GM18526 (cell line): ENCODE results near the gene RAD51AP2.

Source experiments
- POLR2A ChIP-seq: IDR thresholded peaks from 3 replicates; pipeline ENCODE4 v1.6.1; 2011; ENCODE audit not compliant: insufficient read length; ENCODE audit errors: extremely low read depth

The RAD51AP2 gene

DNA sequence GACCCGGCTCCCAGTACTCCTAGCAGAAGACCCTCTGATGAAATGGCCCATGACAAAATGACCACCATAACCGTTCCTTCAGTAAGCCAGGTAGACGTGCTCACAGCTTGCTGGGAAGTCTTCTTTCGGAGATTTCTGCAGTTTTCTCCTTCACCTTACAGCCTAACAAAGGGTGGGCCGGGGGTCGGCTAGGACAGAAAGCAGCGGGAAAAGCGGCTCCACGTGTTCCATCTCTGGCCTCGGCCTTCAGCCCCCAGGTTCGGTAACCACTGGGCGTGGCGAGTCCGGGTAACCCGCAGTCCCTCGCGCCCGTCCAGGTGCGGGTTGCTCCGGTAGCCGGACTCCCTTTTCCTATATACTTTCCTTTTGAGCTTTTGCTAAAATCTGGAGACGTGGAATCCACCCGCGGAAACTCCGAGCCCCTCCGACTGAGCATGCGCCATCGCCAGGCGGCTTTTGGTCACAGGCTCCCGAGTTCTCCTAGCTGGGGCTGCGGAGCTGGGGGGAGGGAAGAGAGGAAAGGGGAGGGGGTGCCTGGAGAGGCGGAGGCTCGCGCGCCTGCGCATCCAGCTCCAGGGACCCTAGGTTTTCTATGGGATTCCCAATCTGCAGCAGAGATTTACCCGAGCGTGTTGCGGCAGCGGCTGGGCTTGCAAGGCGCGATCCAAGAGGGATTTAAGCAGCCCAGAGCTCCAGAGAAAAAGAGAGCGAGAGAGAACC is 22.0 kb upstream of the RAD51AP2 start, which contains the start of gene VSNL1:
VSNL1 (plus strand) TSS at position 604 of the 720 bp plus-strand sequence. CDS start 51,379 bp downstream, outside the sequence.
- TF ChIP-seq POLR2A, result no peak

DNA sequence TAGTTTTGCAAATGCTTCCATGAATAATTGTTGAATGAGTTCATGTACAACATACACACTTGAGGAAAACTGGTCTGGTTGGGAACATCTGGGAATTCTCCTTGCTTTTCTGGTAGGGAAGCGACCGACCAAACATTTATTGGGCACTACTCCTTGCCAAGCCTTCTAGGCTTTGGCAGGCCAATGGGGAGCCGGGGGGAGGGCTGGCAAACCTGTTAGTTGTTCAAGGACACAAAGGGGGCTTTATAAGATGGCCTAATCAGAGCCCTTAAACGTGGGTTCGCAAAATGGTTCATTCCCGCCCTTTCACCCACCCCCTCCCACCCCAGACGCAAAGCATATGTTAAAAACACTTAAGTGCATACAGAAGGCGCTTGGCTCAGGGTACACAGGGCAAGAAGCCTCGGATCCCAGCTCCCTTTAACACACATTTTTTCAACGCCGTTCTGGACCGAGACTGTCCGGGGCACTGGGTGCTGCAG is 21.4 kb upstream of the RAD51AP2 start:
- no peak for TF ChIP-seq POLR2A

DNA sequence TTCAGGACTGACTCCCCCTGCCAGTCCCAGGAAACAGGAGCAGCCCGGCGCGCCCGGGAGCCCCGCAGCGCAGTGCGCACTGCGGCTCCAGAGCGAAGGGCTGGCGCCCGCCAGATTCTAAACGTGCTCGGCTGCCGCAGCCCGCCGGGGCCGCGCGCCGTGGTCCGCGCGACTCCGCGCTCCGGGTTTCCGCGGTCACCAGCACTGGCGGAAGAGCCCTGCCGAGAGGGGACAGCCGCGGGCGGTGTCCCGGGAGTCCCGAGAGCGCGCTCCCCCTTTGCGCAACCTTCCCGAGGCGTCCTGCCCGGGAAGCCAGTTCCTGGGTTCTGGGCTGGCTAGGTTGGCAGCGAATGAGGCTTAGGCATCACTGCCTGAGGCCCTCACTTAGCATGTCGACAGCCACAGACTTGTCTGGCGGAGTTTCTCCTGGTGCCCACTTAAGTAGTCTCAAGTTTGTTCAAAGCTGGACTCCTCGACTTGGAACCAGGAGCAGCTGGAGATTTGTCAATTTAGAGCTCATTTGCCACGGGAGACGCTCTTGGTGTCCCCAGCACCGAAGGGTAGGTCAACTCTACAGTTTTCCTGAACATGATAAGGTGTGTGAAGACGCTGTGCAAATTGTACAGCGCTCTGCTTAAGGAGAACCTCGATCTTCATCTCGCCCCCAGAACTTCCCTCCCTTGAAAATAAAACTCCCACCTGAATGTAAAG is 20.8 kb upstream of the RAD51AP2 start:
- no peak for TF ChIP-seq POLR2A

DNA sequence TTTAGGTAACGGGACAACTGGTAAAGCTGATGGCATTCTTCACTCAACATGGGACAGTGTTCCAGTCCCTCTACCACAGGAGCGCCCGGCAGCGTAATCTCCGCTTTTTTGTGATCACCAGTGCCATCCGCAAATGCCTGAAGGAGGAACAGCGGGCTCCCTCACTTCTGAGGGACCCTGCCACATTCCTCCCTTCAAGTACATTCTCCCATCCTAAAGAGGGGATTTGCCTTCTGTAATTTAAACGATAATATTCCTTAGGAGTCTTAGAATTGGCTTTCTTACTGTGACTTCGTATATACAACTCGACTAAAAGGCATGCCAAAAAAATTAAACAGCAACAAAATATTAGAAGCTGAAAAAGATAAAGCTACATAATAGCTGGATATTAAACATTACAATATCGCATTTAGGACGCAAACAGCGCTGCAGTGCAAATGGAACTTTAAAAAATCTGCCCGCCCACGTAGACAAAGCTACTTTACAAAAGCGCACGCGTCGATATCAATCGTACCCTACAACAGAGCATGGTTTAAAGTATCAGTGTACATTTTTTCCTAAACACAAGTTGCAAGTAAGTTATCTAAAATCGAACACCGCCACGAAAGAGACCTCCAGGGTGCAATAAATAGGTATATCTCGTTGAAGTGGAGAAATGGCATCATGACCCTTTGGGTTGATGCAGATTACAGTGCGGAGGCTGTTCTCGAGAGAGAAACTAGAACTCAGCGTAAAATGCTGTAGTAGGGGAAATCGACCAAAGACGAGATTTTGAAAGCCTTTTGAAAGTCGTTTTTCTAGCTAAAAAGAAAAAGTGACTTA is 20.0 kb upstream of the RAD51AP2 start:
- TF ChIP-seq POLR2A, result no peak

DNA sequence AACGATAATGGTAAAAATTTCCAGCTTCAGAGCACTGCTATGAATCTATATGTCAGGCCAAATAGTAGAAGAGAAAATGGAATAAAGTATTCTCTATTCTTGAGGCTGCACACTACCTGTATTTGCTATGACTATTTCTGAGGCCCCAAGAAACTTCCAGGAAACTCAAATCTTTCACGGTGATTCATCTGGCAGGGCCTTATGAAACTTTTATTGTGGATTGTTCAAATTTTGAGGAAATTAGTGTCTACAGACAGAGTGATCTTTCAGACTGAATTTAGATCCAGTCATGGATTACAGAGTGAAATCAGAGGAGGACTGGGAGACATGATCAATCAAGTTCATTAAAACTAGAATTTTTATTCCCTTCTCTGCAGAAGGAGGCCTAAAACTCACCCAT is 18.2 kb upstream of the RAD51AP2 start:
- no peak for TF ChIP-seq POLR2A

DNA sequence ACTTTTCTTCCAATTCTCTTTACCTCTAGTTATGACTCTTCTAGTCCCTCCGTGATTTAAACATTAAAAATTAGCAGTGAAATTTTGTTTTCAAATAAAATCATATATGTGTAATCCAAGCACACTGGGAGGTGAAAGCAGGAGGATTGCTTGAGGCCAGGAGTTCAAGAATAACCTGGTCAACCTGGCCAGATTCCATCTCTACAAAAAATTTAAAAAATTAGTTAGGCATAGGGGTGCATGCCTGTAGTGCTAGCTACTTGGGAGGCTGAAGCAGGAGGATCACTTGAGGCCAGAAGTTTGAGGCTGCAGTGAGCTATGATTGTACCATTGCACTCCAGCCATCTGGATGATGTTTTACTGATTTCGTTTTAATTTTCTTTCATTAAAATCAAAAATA is 15.3 kb upstream of the RAD51AP2 start:
- no peak for TF ChIP-seq POLR2A

DNA sequence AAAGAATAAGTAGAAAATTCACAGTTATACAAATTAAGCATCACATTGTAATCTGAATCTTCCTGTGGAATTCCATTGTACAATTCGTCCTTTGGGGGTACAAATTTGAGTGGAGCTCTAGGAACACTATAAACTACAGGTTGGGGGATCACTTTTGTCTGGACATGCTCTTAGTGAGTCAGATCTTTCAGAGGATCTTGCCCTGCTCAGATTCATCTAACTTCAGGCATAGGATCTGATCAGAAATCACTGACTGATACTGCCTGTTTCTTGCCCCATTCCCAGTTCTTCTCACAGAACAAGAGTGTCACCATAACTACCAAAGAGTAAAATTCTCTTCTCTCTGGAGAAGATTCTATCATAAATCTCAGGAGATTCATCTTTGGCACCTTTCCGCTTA is 11.5 kb upstream of the RAD51AP2 start:
- TF ChIP-seq POLR2A, result no peak

DNA sequence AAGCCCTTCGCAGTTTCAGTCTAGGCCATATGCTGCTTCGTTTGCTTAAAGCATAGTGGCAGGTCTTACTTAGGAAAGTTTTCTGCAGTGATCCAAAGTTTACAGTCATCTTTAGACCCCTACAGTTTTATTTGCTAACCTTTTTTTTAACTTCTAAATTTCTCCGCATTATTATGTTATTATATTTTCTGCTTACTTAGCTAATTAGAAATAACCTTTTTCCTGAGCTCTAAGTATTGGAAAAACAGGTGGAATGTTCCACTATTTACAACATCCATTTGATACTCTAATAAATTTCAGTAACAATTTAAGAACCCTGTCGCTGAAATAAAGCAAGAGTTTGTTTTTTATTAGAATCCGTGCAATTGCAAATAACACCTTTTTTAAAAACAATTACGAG is 4.1 kb upstream of the RAD51AP2 start:
- TF ChIP-seq POLR2A, result no peak

DNA sequence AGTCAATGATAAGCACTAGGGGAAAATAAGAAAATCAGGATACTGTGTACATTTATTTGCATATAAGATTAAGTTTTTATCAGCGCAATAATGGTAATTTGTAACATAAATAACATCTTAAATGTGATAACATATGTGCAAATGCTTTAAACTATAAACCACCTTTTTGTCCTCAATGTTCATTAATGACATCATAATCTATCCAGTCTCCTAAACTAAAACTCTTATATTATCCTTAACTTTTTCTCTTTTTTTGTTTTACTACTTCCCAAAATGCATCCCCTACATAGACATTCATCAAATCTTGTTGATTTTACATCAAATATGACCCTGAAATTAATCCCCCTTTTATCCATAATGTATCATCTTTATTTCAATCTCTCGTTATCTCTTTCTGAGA is 3.4 kb upstream of the RAD51AP2 start:
- no peak for TF ChIP-seq POLR2A

DNA sequence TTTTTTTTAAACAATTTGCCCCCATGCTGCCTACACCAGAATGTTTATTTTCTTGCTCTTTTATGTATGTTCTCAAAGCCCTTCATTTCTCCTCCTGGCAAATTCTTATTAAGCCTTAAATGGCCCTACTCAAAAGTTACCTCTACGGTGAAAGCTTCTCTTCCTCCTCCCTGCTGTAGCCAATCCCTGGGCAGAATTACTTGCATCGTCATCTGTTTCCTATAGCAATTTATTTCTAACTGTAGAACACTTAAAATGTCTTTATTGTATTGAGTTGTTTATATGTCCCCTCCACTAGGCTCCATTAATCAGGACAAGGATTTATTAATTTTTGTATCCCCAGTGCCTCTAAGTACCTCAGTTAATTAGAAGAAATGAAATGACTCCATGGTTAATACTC is 2.5 kb upstream of the RAD51AP2 start:
- TF ChIP-seq POLR2A, result no peak

DNA sequence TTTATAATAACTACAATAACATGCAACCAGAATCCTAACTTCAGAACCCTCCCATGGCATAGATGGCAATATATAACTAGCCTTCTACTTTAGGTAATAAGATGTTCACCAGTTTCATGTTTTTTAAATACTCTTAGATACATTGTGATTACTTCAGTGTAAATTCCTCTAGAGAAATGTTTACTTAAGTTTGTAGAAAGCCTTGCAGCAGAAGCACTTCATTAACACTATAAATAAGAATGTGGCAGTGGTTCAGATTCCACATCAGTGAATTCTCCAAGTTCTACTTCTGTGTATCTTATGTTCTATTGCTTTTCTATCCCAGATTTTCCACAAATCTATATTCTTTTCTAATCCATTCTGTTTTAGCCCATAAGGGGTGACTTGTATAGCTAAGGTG is 1.2 kb upstream of the RAD51AP2 start:
- TF ChIP-seq POLR2A, result no peak

DNA sequence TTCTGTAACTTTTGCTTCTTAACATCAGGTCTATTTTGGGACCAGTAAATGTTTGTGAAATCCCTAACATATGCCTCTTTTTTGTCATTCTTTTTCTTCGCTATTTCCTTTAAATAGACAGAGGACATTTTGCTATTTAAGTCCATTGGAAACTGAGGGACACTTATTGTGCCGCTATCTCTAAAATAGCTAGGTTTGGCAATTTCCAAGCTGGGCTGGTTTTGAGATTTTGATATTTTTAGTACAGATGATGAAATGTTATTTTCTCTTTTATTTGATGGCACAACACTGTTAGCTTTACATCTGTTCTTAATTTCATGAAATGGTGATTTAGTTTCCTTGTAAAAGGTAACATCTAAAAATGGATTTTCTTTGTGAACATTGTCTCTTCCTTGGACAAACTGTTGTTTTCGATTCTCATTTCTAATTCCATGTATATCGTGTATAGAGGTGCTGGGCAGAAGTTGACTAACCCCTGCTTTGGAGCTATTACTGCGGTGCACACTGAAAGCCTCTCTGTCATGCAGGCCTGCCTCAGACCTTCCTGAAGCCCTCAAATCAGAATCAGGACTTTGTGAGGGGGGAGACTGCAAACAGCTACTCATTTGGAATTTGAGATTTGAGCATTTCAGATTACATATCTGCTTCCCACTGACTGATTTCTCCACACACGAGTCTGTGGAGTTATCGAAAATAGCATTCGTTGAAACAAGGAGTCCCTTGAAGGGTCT is 594 bp downstream of the RAD51AP2 start:
- TF ChIP-seq POLR2A, result no peak

DNA sequence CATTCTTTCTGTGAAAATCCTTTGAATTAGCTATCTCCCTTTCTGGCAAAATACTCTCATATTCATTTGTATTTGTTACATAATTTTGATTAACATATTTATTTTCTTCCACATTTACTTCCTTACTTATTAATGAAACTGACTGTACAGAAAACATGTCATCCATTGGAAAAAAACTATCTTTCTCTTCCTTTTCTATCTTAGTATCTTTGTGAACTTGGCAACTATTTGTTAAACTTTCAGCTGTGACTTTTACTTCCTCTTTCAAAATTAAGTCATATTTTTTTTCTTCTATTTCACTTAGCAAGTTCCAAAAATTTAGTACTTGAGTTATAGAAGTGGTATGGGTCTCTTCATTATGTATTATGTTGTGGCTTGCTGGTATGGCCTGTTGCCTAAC is 2.6 kb downstream of the RAD51AP2 start:
- no peak for TF ChIP-seq POLR2A

DNA sequence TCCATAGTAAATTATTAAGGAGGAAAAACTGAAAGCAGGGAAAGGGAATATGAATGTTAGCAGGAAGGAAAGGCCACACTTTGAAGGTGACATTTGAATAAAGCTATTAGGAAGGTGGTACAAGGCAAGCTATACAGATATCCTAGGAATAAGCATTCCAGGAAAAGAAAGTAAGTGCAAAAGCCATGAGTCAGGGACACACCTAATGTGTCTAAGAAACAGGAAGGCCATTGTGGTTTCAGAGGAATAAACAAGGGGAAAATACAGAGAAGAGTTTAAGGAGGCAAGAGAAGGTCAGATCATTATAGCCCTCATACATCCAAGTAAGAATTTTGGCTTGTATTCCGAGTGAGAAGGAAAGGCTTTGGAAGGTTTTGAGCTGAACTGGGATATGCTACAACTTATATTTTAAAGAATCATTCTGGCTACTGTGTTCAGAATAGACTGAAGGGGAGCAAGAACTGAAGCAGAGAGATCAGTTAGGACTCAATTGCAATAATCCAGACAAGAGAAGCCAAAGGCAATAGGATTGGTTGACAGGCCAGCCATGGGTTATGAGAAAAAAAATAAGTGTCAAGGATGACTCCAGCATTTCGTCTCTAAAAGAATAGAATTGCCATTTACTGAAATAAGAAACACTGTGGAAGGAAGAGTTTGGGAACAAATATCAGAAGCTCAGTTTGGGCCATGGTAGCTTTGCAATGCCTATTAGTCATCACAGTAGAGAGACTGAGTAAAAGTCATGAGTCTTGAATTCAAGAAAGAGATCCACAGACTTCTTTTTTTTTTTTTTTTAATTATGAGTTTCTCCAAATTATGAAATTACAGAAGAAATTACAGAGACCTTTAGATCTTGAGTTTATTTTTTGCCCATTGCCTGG is 11.3 kb downstream of the RAD51AP2 start:
- no peak for TF ChIP-seq POLR2A
